Osteoblast (primary cell): ENCODE results near the gene MAF. TPM values are rescaled to one million over a fixed set of nuclear protein-coding genes. Genes with fewer than 3 reads are reported as not detected.

Source experiments
- DNase-seq: peaks from one replicate; pipeline ENCODE4 v3.0.0; 2011; ENCODE audit warnings: low spot score, mixed read lengths; ENCODE audit not compliant: insufficient read length; ENCODE audit errors: missing footprints
- H2AFZ ChIP-seq: 2 replicates; pipeline ENCODE4 v1.6.0; 2011; ENCODE audit warnings: mild to moderate bottlenecking, low read length
- H3K27ac ChIP-seq: 2 replicates; pipeline ENCODE4 v1.5.1; 2011; ENCODE audit warnings: mild to moderate bottlenecking, low read depth, low read length, moderate library complexity
- H3K27me3 ChIP-seq: 2 replicates; pipeline ENCODE4 v1.6.0; 2012; ENCODE audit warnings: mild to moderate bottlenecking, control low read depth, inconsistent platforms, low read length, moderate library complexity; ENCODE audit not compliant: insufficient read depth
- H3K36me3 ChIP-seq: 2 replicates; pipeline ENCODE4 v1.5.1; 2011; ENCODE audit warnings: mild to moderate bottlenecking, low read length, control low read depth, moderate library complexity; ENCODE audit not compliant: insufficient read depth
- H3K4me1 ChIP-seq: 2 replicates; pipeline ENCODE4 v1.5.1; 2011; ENCODE audit warnings: mild to moderate bottlenecking, low read length, control low read depth, moderate library complexity; ENCODE audit not compliant: insufficient read depth
- H3K4me2 ChIP-seq: 2 replicates; pipeline ENCODE4 v1.6.0; 2011; ENCODE audit warnings: mild to moderate bottlenecking, low read length; ENCODE audit not compliant: insufficient read depth
- H3K4me3 ChIP-seq: fragments of 200-600 bp; sonication (generic); 3 replicates; pipeline ENCODE4 v1.5.1; 2012; ENCODE audit warnings: mild to moderate bottlenecking, low read length, inconsistent platforms; ENCODE audit not compliant: insufficient read depth
- H3K79me2 ChIP-seq: 2 replicates; pipeline ENCODE4 v1.6.0; 2012; ENCODE audit warnings: mild to moderate bottlenecking, low read length, control low read depth, inconsistent platforms; ENCODE audit not compliant: insufficient read depth
- H3K9me3 ChIP-seq: 2 replicates; pipeline ENCODE4 v1.5.1; 2011; ENCODE audit warnings: low read depth, low read length, control low read depth
- H4K20me1 ChIP-seq: 2 replicates; pipeline ENCODE4 v1.6.0; 2012; ENCODE audit warnings: mild to moderate bottlenecking, low read length, control low read depth; ENCODE audit not compliant: insufficient read depth
- CTCF ChIP-seq: IDR thresholded peaks from 2 replicates; pipeline ENCODE4 v1.5.1; 2011; ENCODE audit warnings: mild to moderate bottlenecking, low read depth, low read length, moderate library complexity; ENCODE audit errors: extremely low read depth
- total RNA-seq: library from RNA; depleted of rRNA; stranded (reverse); fragments of >200 nt; gene quantifications from 2 replicates; pipeline ENCODE4 v1.2.3, GENCODE V29; 2012

The MAF gene
- total RNA-seq, 1 donor: 40.2 TPM

DNA sequence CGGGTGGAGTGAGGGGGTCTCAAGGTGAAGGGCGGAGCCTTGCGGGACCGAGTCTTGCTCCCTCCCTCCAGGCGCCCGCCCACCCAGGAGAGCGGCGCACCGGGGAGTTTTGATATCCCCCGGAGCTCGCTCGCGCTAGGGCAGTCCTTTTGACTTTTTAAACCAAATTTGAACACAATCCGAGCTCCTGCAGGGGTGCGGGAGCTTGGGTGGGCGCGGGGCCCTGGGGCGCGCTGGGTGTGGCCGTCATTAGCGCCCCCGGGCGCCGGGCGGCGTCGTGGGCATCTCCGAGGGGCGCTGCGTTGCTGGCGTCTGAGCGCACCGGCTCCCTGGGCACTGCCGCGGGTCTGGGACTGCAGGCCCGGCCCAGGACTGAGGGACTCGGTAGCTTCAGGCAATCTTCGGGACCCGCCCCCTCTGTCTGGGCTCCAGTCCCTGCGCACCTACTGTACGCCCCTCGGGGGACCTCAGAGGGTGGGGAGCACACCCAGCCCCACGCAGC, 10.9 kb downstream of the MAF start:
- H3K36me3 ChIP-seq: no peaks in the 10 kb centered on the region
- H3K4me1 ChIP-seq: no peaks in the 10 kb centered on the region
- H3K4me3 ChIP-seq: peak overlapping the region; percentile 43
- H3K4me2 ChIP-seq: no peak overlapping the region
- H3K27ac ChIP-seq: no peak overlapping the region
- no peaks in the 10 kb centered on the region for H3K79me2 ChIP-seq
- TF ChIP-seq CTCF: no peak
- H4K20me1 ChIP-seq: no peaks in the 10 kb centered on the region
- peak overlapping the region; percentile 15 for H2AFZ ChIP-seq
- H3K27me3 ChIP-seq: peaks cover 8% of the 10 kb centered on the region
- no peaks in the 10 kb centered on the region for H3K9me3 ChIP-seq
- DNase-seq: peak; percentile 35

- H3K9me3 ChIP-seq: no peaks in the 10 kb centered on the region
- no peak overlapping the region for H2AFZ ChIP-seq
- no peaks in the 10 kb centered on the region for H3K36me3 ChIP-seq
- no peak overlapping the region for H3K27ac ChIP-seq
- H3K27me3 ChIP-seq: peaks cover 8% of the 10 kb centered on the region
- no peak overlapping the region for H3K4me3 ChIP-seq
- no peaks in the 10 kb centered on the region for H3K79me2 ChIP-seq
- H4K20me1 ChIP-seq: no peaks in the 10 kb centered on the region
- no peak overlapping the region for H3K4me2 ChIP-seq
- DNase-seq: no peak
- no peaks in the 10 kb centered on the region for H3K4me1 ChIP-seq
- TF ChIP-seq CTCF: no peak
Observed at GRCh38 chr16:79587897-79588296, 12.6 kb downstream of the MAF start.

DNA sequence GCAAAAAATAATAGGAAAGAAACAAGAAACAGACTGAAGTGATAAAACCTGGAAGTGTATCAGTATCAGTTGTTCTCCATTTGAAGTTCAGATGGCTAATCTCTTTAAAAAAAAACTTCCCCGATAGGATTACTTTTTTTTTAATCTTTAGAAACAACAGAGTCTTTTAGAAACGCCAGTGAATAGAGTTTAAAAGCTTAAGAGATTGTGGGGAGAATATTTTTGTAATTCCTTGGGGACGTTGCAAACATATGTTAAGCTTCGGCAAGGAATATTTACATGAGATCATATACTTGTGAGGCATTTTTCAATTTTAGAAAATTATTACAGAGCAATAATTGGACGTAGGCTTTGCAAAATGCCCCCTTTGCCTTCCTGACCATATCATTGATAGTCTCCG, 13.2 kb downstream of the MAF start:
- DNase-seq: no peak
- Histone ChIP-seq H3K9me3 (no peaks in the 10 kb centered on the region), H2AFZ (no peak overlapping the region), H3K27ac (no peak overlapping the region), H3K4me3 (no peak overlapping the region), H3K4me1 (no peaks in the 10 kb centered on the region), H3K36me3 (no peaks in the 10 kb centered on the region), H3K4me2 (no peak overlapping the region), H4K20me1 (no peaks in the 10 kb centered on the region), H3K79me2 (no peaks in the 10 kb centered on the region), H3K27me3 (peaks cover 8% of the 10 kb centered on the region)
- TF ChIP-seq CTCF: no peak

DNA sequence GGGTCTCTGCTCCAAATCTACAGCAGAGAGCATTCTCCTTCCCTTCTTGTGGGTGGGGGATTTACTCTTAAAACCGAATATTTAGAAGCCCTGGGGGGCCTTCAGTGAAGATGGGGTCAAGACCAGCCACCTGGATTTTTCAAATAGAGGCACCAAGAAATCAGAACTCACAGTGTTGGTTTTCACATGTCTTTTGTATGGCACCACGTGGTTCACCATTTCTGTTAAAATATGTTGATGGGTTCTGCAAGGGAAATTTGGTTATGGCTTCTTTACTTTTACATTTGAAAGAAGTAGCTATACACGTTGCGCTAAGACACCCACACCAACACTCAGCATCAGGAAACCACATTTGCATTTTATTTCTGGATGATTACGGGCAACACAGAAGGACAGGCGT, 17.7 kb downstream of the MAF start:
- H4K20me1 ChIP-seq: no peaks in the 10 kb centered on the region
- no peaks in the 10 kb centered on the region for H3K9me3 ChIP-seq
- H3K79me2 ChIP-seq: no peaks in the 10 kb centered on the region
- no peak overlapping the region for H3K27ac ChIP-seq
- TF ChIP-seq CTCF: no peak
- no peak overlapping the region for H3K4me2 ChIP-seq
- no peaks in the 10 kb centered on the region for H3K4me1 ChIP-seq
- H3K4me3 ChIP-seq: no peak overlapping the region
- H3K36me3 ChIP-seq: no peaks in the 10 kb centered on the region
- H2AFZ ChIP-seq: no peak overlapping the region
- H3K27me3 ChIP-seq: peaks cover 2% of the 10 kb centered on the region
- DNase-seq: no peak
